Measurements from ENCODE around the gene MXD4.

DNA sequence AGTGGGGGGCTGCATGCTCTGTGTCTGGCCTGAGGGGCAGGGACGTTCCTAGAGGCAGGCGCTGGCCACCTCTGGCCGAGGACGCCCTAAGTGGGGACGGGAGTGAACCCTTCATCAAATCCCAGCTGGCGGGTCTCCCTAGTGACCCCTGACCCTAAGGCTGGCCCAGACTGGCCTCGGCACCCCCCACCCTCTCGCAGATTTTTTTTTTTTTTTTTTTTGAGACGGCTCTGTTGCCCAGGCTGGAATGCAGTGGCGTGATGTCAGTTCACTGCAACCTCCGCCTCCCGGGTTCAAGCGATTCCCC, 988 bp upstream of the MXD4 start:
- TF ChIP-seq CTCF (conservative IDR thresholded peaks at IDR 0.05 in 1 of 2, IDR thresholded peaks at IDR 0.05 in 1 of 2; ENCODE audit: extremely low read depth in 1 of 2, insufficient read depth in 1 of 2, low read depth in 1 of 2, low read length in 2 of 2) (no peak), EZH2 (IDR thresholded peaks at IDR 0.05; ENCODE audit: borderline replicate concordance, low read length) (no peak)
